H1 (cell line): ENCODE data around the gene MRPL19. TPM values are rescaled to one million over a fixed set of nuclear protein-coding genes. Genes with fewer than 3 reads are reported as not detected.

Experiments
- CTCF ChIA-PET: fragments of 300-600 bp; sonication (Branson Sonifier 250); formaldehyde crosslinking; loops from one replicate; lab custom pipeline; 2021; ENCODE audit not compliant: partially characterized antibody; lab: Charles Lee
- POLR2A ChIA-PET: fragments of 300-600 bp; sonication (Branson Sonifier 250); formaldehyde crosslinking; loops from one replicate; lab custom pipeline; 2021; ENCODE audit warnings: inconsistent platforms; ENCODE audit not compliant: partially characterized antibody; lab: Charles Lee
- DNase-seq, 2 experiments: peaks; one replicate each; pipeline versions ENCODE4 v3.0.0 to v3.0.0-alpha.2; 2010 to 2022; ENCODE audit warnings: low spot score in 2 of 2, low read depth in 1 of 2, mixed read lengths in 1 of 2
- FAIRE-seq: peaks from 2 replicates; lab custom pipeline; 2011; peaks lifted over from hg19 to GRCh38; lab: Jason Lieb, UNC
- H2AFZ ChIP-seq: 2 replicates; pipeline ENCODE4 v1.8.1; 2012; ENCODE audit warnings: low read length, inconsistent platforms
- H2AK5ac ChIP-seq: 2 replicates; pipeline ENCODE4 v1.6.1; 2013; ENCODE audit warnings: low read depth, low read length
- H2BK120ac ChIP-seq: replicated peaks from 2 replicates; pipeline ENCODE3; 2013; ENCODE audit warnings: low read depth, low read length, inconsistent platforms
- H2BK12ac ChIP-seq: 2 replicates; pipeline ENCODE4 v1.6.1; 2013; ENCODE audit warnings: low read depth, low read length
- H2BK15ac ChIP-seq: 2 replicates; pipeline ENCODE4 v1.6.1; 2013; ENCODE audit warnings: low read length
- H2BK20ac ChIP-seq: 2 replicates; pipeline ENCODE4 v1.6.1; 2013; ENCODE audit warnings: low read length
- H2BK5ac ChIP-seq: 2 replicates; pipeline ENCODE4 v1.6.1; 2013; ENCODE audit warnings: low read depth, low read length
- H3K14ac ChIP-seq: 2 replicates; pipeline ENCODE4 v1.6.1; 2013; ENCODE audit warnings: inconsistent platforms; ENCODE audit not compliant: insufficient read length
- H3K18ac ChIP-seq: 2 replicates; pipeline ENCODE4 v1.6.1; 2013; ENCODE audit warnings: low read length; ENCODE audit errors: extremely low read depth
- H3K23ac ChIP-seq: 2 replicates; pipeline ENCODE4 v1.6.1; 2013; ENCODE audit warnings: inconsistent platforms; ENCODE audit not compliant: insufficient read length
- H3K23me2 ChIP-seq: 2 replicates; pipeline ENCODE4 v1.6.1; 2013; ENCODE audit warnings: low read depth, low read length
- H3K27ac ChIP-seq: 2 replicates; pipeline ENCODE4 v1.6.1; 2011; ENCODE audit warnings: low read depth, low read length, inconsistent platforms
- H3K27me3 ChIP-seq, 4 experiments: replicated peaks in 1 of 4; 1 replicate in 1 of 4; 2 replicates in 3 of 4; pipeline versions ENCODE4 v1.6.1 to v1.8.1; 2011 to 2013; ENCODE audit warnings: low read length in 3 of 4, mild to moderate bottlenecking in 3 of 4, inconsistent platforms in 2 of 4, mixed read lengths in 2 of 4, moderate library complexity in 1 of 4; ENCODE audit not compliant: control insufficient read depth in 3 of 4, insufficient read depth in 3 of 4; ENCODE audit errors: extremely low read depth in 1 of 4
- H3K36me3 ChIP-seq, 4 experiments: 2 replicates each; pipeline versions ENCODE4 v1.6.1 to v1.8.1; 2011 to 2013; ENCODE audit warnings: mild to moderate bottlenecking in 4 of 4, low read length in 3 of 4, moderate library complexity in 2 of 4, control low read depth in 1 of 4, inconsistent platforms in 1 of 4; ENCODE audit not compliant: insufficient read depth in 4 of 4, control insufficient read depth in 2 of 4
- H3K4ac ChIP-seq: replicated peaks from 2 replicates; pipeline ENCODE3; 2013; ENCODE audit warnings: low read length, low read depth, mixed read lengths, inconsistent platforms; ENCODE audit not compliant: insufficient read length
- H3K4me1 ChIP-seq, 4 experiments: replicated peaks in 1 of 4; 1 replicate in 1 of 4; 2 replicates in 3 of 4; pipeline versions ENCODE4 v1.6.1 to v1.8.1; 2011 to 2013; ENCODE audit warnings: low read length in 3 of 4, inconsistent platforms in 2 of 4, mixed read lengths in 1 of 4; ENCODE audit not compliant: insufficient read depth in 4 of 4, control insufficient read depth in 3 of 4
- H3K4me2 ChIP-seq, 2 experiments: 2 replicates each; pipeline versions ENCODE4 v1.6.1 to v1.8.1; 2011 to 2013; ENCODE audit warnings: low read depth in 2 of 2, low read length in 2 of 2, control low read depth in 1 of 2, inconsistent platforms in 1 of 2, mild to moderate bottlenecking in 1 of 2; ENCODE audit not compliant: insufficient read depth in 1 of 2
- H3K4me3 ChIP-seq, 4 experiments: fragments of 200-600, 300-600 bp in 1 of 4; sonication (generic), shearing (Covaris generic), sonication (Bioruptor Twin) in 1 of 4; 2 replicates each; pipeline versions ENCODE4 v1.5.1 to v1.8.1; 2011 to 2016; ENCODE audit warnings: low read length in 4 of 4, low read depth in 3 of 4, control low read depth in 2 of 4, inconsistent platforms in 2 of 4, mild to moderate bottlenecking in 2 of 4, mixed read lengths in 1 of 4, moderate library complexity in 1 of 4; ENCODE audit not compliant: insufficient read depth in 2 of 4; ENCODE audit errors: extremely low read depth in 1 of 4
- H3K56ac ChIP-seq: replicated peaks from 2 replicates; pipeline ENCODE3; 2013; ENCODE audit warnings: low read depth, mild to moderate bottlenecking, mixed read lengths, low read length, inconsistent platforms; ENCODE audit not compliant: insufficient read length
- H3K79me1 ChIP-seq: 2 replicates; pipeline ENCODE4 v1.6.1; 2013; ENCODE audit warnings: low read depth, low read length, control low read depth
- H3K79me2 ChIP-seq, 2 experiments: 2 replicates each; pipeline versions ENCODE4 v1.6.1 to v1.8.1; 2012 to 2013; ENCODE audit warnings: low read length in 2 of 2, mild to moderate bottlenecking in 2 of 2, inconsistent platforms in 1 of 2; ENCODE audit not compliant: insufficient read depth in 2 of 2, control insufficient read depth in 1 of 2
- H3K9ac ChIP-seq, 4 experiments: replicated peaks in 1 of 4; 1 replicate in 1 of 4; 2 replicates in 3 of 4; pipeline versions ENCODE4 v1.6.1 to v1.8.1; 2011 to 2013; ENCODE audit warnings: low read depth in 3 of 4, low read length in 3 of 4, control low read depth in 2 of 4, mild to moderate bottlenecking in 2 of 4, moderate library complexity in 2 of 4, inconsistent platforms in 1 of 4; ENCODE audit errors: extremely low read depth in 1 of 4
- H3K9me3 ChIP-seq, 2 experiments: 2 replicates each; pipeline versions ENCODE4 v1.6.1 to v1.8.1; 2012 to 2013; ENCODE audit warnings: mild to moderate bottlenecking in 2 of 2, moderate library complexity in 2 of 2, control low read depth in 1 of 2, inconsistent platforms in 1 of 2, low read depth in 1 of 2, low read length in 1 of 2, mixed read lengths in 1 of 2; ENCODE audit not compliant: insufficient read depth in 2 of 2
- H4K20me1 ChIP-seq, 2 experiments: replicated peaks in 1 of 2; 2 replicates each; pipeline versions ENCODE3 to v1.8.1; 2011 to 2013; ENCODE audit warnings: inconsistent platforms in 2 of 2, low read length in 2 of 2, mild to moderate bottlenecking in 1 of 2; ENCODE audit not compliant: insufficient read depth in 2 of 2, control insufficient read depth in 1 of 2
- H4K5ac ChIP-seq: 2 replicates; pipeline ENCODE4 v1.6.1; 2013; ENCODE audit warnings: low read length, low read depth, mixed read lengths, inconsistent platforms; ENCODE audit not compliant: insufficient read length
- H4K8ac ChIP-seq: 2 replicates; pipeline ENCODE4 v1.8.0; 2013; ENCODE audit warnings: mild to moderate bottlenecking, moderate library complexity, low read length, inconsistent platforms; ENCODE audit not compliant: insufficient read depth; ENCODE audit errors: extremely low read depth
- H4K91ac ChIP-seq: replicated peaks from 2 replicates; pipeline ENCODE3; 2013; ENCODE audit warnings: low read length, mixed read lengths, inconsistent platforms; ENCODE audit not compliant: insufficient read length
- GABPA ChIP-seq: IDR thresholded peaks from 2 replicates; pipeline ENCODE4 v1.6.1; 2011; ENCODE audit warnings: mild to moderate bottlenecking, low read length, moderate library complexity, borderline replicate concordance; ENCODE audit not compliant: insufficient read depth
- HDAC2 ChIP-seq, 2 experiments: fragments of 300-600 bp in 1 of 2; sonication (generic) in 1 of 2; IDR thresholded peaks; 2 replicates each; pipeline ENCODE4 v1.6.1; 2011 to 2012; ENCODE audit warnings: low read depth in 2 of 2, low read length in 2 of 2, mild to moderate bottlenecking in 2 of 2, moderate library complexity in 2 of 2, borderline replicate concordance in 1 of 2, inconsistent platforms in 1 of 2
- POLR2AphosphoS5 ChIP-seq: IDR thresholded peaks from 2 replicates; pipeline ENCODE4 v1.6.1; 2011; ENCODE audit warnings: low read depth, low read length
- SIN3A ChIP-seq, 2 experiments: IDR thresholded peaks in 1 of 2; conservative IDR thresholded peaks in 1 of 2; 2 replicates each; pipeline ENCODE4 v1.6.1; 2011 to 2012; ENCODE audit warnings: low read length in 2 of 2, improper control_type of control experiment in 1 of 2, low read depth in 1 of 2, mild to moderate bottlenecking in 1 of 2
- SUZ12 ChIP-seq: fragments of 200-600 bp; sonication (generic); IDR thresholded peaks from 2 replicates; pipeline ENCODE4 v1.6.1; 2012; ENCODE audit warnings: mild to moderate bottlenecking, inconsistent platforms, low read length, moderate library complexity, mixed read lengths
- ZNF274 ChIP-seq: IDR thresholded peaks from 2 replicates; pipeline ENCODE4 v1.7.0; 2012; ENCODE audit warnings: low read length, borderline replicate concordance; ENCODE audit errors: extremely low read depth
- WGBS, 2 experiments: shearing (Covaris generic) in 1 of 2; methylation state at CpG; one replicate each; pipeline versions ENCODE4 v1.1.6 to v1.1.7; 2013 to 2015; ENCODE audit warnings: low lambda C conversion rate in 2 of 2, mixed read lengths in 2 of 2, inconsistent platforms in 1 of 2, low coverage in 1 of 2, missing lambda C conversion rate in 1 of 2; ENCODE audit not compliant: insufficient replicate concordance in 2 of 2, insufficient coverage in 1 of 2, insufficient read length in 1 of 2; ENCODE audit errors: extremely low coverage in 1 of 2, missing lambda C conversion rate in 1 of 2; 5-methylcytosine and 5-hydroxymethylcytosine counted together
- polyA plus RNA-seq, 7 experiments: library from polyadenylated mRNA; depleted of rRNA in 3 of 7; stranded (reverse) in 5 of 7; unstranded in 2 of 7; fragments of >200 nt in 5 of 7; fragments of 200-250 nt in 2 of 7; gene quantifications; 1 replicate in 5 of 7; 2 replicates in 1 of 7; 4 replicates in 1 of 7; pipeline versions ENCODE4 v1.2.1 to v1.2.3, GENCODE V29; 2011 to 2013; ENCODE audit warnings: missing spikeins in 2 of 7, mixed read lengths in 2 of 7
- total RNA-seq: library from RNA; stranded (reverse); fragmentation: NEBNext Ultra II Directional; extraction: Animal tissue kit (Norgen Biotek cat#: 25700); gene quantifications from 2 replicates; pipeline ENCODE4 v1.2.1, GENCODE V29; 2021

The MRPL19 gene
- total and polyA plus RNA-seq, 2 of the 8 experiments (the other 6 are each of a cell fraction or from before 2014, with no cell fraction given), result 18.1 to 75.2 TPM

DNA sequence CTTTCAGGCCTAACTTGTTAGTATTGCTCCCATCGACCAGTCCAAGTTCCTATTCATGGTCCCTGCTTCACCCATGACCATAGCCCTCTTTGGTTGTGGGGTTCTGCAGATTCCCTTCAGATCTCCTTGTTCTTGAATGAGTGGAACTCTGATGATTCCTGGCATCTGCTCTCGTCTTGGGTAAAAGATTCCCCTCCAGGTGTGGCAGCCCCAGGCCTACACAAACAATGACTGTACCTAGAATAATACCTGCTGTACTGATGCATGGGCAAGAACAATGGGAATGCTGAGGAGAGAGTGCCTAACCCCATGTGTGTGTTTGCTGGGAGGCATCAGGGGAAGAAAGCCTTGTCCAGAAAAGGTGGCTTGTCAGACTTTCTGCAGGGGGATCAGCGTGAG, 39.2 kb upstream of the MRPL19 start:
- no peak overlapping the region for H4K5ac ChIP-seq
- DNase-seq, result no peak
- H2BK120ac ChIP-seq, result no peak overlapping the region
- H3K4me2 ChIP-seq, result no peak overlapping the region
- H3K4me1 ChIP-seq, result peaks cover 0 to 4% (median 2%) of the 10 kb centered on the region in 4 experiments; a peak in 4 of 7 replicates
- no peak overlapping the region for H3K4ac ChIP-seq
- no peaks in the 10 kb centered on the region for H4K20me1 ChIP-seq
- H3K18ac ChIP-seq, result no peak overlapping the region
- H3K79me1 ChIP-seq, result no peaks in the 10 kb centered on the region
- H3K9me3 ChIP-seq, result no peaks in the 10 kb centered on the region
- ChIA-PET POLR2A (no interaction called here), CTCF (interaction anchor here (1.0 to 5.8 kb wide), 10 partner anchors 11 to 450 kb away, joined by 5 to 117 read pairs (median 15); partner anchors contain the start of gene EVA1A)
- FAIRE-seq, result no peak
- H3K23ac ChIP-seq, result no peak overlapping the region
- no peak overlapping the region for H3K14ac ChIP-seq
- H3K27me3 ChIP-seq, result no peaks in the 10 kb centered on the region; a peak in 2 of 7 replicates
- peaks cover 7% of the 10 kb centered on the region; the same call in 1 of the 2 replicates for H3K23me2 ChIP-seq
- TF ChIP-seq GABPA (no peak), POLR2AphosphoS5 (no peak), SIN3A (conservative IDR thresholded peaks at IDR 0.05 in 1 of 2, IDR thresholded peaks at IDR 0.05 in 1 of 2; ENCODE audit: low read depth in 1 of 2, low read length in 2 of 2) (no peak), HDAC2 (IDR thresholded peaks at IDR 0.05; ENCODE audit: borderline replicate concordance in 1 of 2, low read depth in 2 of 2, low read length in 2 of 2) (no peak), SUZ12 (no peak), ZNF274 (no peak)
- no peak overlapping the region for H2AFZ ChIP-seq
- no peak overlapping the region for H3K27ac ChIP-seq
- H2BK20ac ChIP-seq, result no peak overlapping the region
- no peak overlapping the region for H2AK5ac ChIP-seq
- H2BK15ac ChIP-seq, result no peak overlapping the region
- H2BK12ac ChIP-seq, result no peak overlapping the region
- no peaks in the 10 kb centered on the region for H3K79me2 ChIP-seq
- no peaks in the 10 kb centered on the region; a peak in 1 of 8 replicates for H3K36me3 ChIP-seq
- H3K56ac ChIP-seq, result no peak overlapping the region
- H3K9ac ChIP-seq, result no peak overlapping the region
- no peak overlapping the region for H4K91ac ChIP-seq
- 83% methylated on average over 3 of the region's 3 CpGs; no CpG with 5 or more reads in 1 of the 2 experiments for WGBS, 2 experiments
- no peak overlapping the region for H4K8ac ChIP-seq
- H3K4me3 ChIP-seq, result no peak overlapping the region
- H2BK5ac ChIP-seq, result no peak overlapping the region
